Measurements from ENCODE around the gene GALR3. TPM values are rescaled to one million over a fixed set of nuclear protein-coding genes. Genes with fewer than 3 reads are reported as not detected.

The GALR3 gene
- total and polyA plus RNA-seq, 2 of the 4 experiments (the other 2 are of a cell fraction): not detected

GRCh38 chr22:37865510-37865909, 42.3 kb downstream of the GALR3 start:
- intact Hi-C loops (cut with micrococcal nuclease): no loop called here
- CTCF ChIA-PET: no interaction called here

More at GRCh38 chr22:37865510-37865909, 42.3 kb downstream of the GALR3 start:
- Histone ChIP-seq H4K5ac (ENCODE audit: low read depth, low read length) (no peak overlapping the region), H2BK5ac (ENCODE audit: low read depth, low read length, poor library complexity, severe bottlenecking) (no peak overlapping the region), H3K9ac (ENCODE audit: low read depth, low read length) (no peak overlapping the region), H3K4me2 (ENCODE audit: low read depth, low read length) (no peak overlapping the region), H2BK20ac (ENCODE audit: low read depth, low read length) (no peak overlapping the region), H3K9me1 (ENCODE audit: insufficient read depth, low read length) (peaks cover 8% of the 10 kb centered on the region; the same call in 1 of the 2 replicates), H3K4me1 (ENCODE audit: control insufficient read depth, insufficient read depth, low read length) (peaks cover 4% of the 10 kb centered on the region), H3K36me3 (ENCODE audit: control insufficient read depth, insufficient read depth, low read length) (peaks cover 58% of the 10 kb centered on the region), H4K91ac (ENCODE audit: insufficient read depth, low read depth, low read length) (no peak overlapping the region), H3K4me3 (ENCODE audit: insufficient read depth, low read depth, low read length) (no peak overlapping the region), H2BK15ac (ENCODE audit: low read depth, low read length) (no peak overlapping the region), H2AK9ac (replicated peaks; ENCODE audit: low read depth, low read length, poor library complexity) (no peak overlapping the region), H3K27ac (ENCODE audit: insufficient read depth, low read length) (no peak overlapping the region), H3K18ac (ENCODE audit: low read depth, low read length) (no peak overlapping the region), H4K20me1 (ENCODE audit: insufficient read depth, low read length) (peaks cover 18% of the 10 kb centered on the region), H3K14ac (replicated peaks; ENCODE audit: low read depth, low read length) (no peak overlapping the region), H3K56ac (ENCODE audit: extremely low read depth, insufficient read depth, low read length) (no peak overlapping the region), H3K23ac (ENCODE audit: low read depth, low read length) (no peak overlapping the region), H2AK5ac (ENCODE audit: low read depth, low read length) (no peak overlapping the region), H3K27me3 (ENCODE audit: control insufficient read depth, insufficient read depth, low read length) (no peaks in the 10 kb centered on the region), H2AFZ (replicated peaks; ENCODE audit: low read length, poor library complexity) (no peak overlapping the region), H3K79me1 (ENCODE audit: low read depth in 1 of 2, low read length in 2 of 2) (peaks cover 37 to 55% of the 10 kb centered on the region in 2 experiments), H3K9me3 (ENCODE audit: control insufficient read depth, insufficient read depth, low read length) (no peaks in the 10 kb centered on the region), H4K8ac (ENCODE audit: low read depth in 2 of 2, low read length in 2 of 2) (no peak overlapping the region), H2BK120ac (ENCODE audit: low read depth, low read length) (no peak overlapping the region), H3K4ac (ENCODE audit: low read depth, low read length) (no peak overlapping the region)
- ATAC-seq (ENCODE audit: low read depth): no peak
- no peak for TF ChIP-seq CHD1 (IDR thresholded peaks at IDR 0.05; ENCODE audit: low read depth, low read length)
- no peak for TF ChIP-seq ELK1 (IDR thresholded peaks at IDR 0.05; ENCODE audit: borderline replicate concordance, low read depth, low read length)
- TF ChIP-seq NFE2L2 (IDR thresholded peaks at IDR 0.05; ENCODE audit: low read depth, low read length): no peak
- no peak for TF ChIP-seq RAD21 (IDR thresholded peaks at IDR 0.05; ENCODE audit: low read length)
- no peak for TF ChIP-seq SMC3 (IDR thresholded peaks at IDR 0.05; ENCODE audit: low read depth, low read length)
- TF ChIP-seq RCOR1 (IDR thresholded peaks at IDR 0.05; ENCODE audit: insufficient replicate concordance, low read length): no peak
- no peak for TF ChIP-seq CTCF (conservative IDR thresholded peaks at IDR 0.05; ENCODE audit: low read depth, low read length)
- TF ChIP-seq RFX5 (IDR thresholded peaks at IDR 0.05; ENCODE audit: low read depth, low read length): no peak
- no peak for TF ChIP-seq MAZ (IDR thresholded peaks at IDR 0.05; ENCODE audit: borderline replicate concordance, low read depth, low read length)
- no peak for TF ChIP-seq MXI1 (IDR thresholded peaks at IDR 0.05; ENCODE audit: borderline replicate concordance, low read depth, low read length)
- dilution Hi-C loops (cut with HindIII; ENCODE audit: low sequenced_read_pairs, unreplicated experiment) (no loop called here), in situ Hi-C loops (cut with MboI; ENCODE audit: low sequenced_read_pairs) (loop anchor here (5.0 kb wide), 1 partner anchor 48 kb away; no protein-coding TSS in a partner anchor)
- WGBS, 2 experiments (ENCODE audit: extremely low coverage in 2 of 2, insufficient read length in 1 of 2): 92% methylated on average over 4 of the region's 6 CpGs; no CpG with 5 or more reads in 1 of the 2 experiments
- no TSS peak for BruUV-seq (replicated peaks)
- no peak for DNase-seq
- POLR2A ChIA-PET (ENCODE audit: unreplicated experiment): interaction anchor here (0.6 kb wide), 1 partner anchor 116 kb away, joined by 3 read pairs; no protein-coding TSS in a partner anchor

All from IMR-90 (cell line).